SJSA1 (cell line): Measurements from ENCODE around the gene SMIM3. TPM values are rescaled to one million over a fixed set of nuclear protein-coding genes. Genes with fewer than 3 reads are reported as not detected.
A peak's percentile ranks its signal among the peaks of the same experiment; 100 is the strongest.

Source experiments
- DNase-seq, 2 experiments: peaks; one replicate each; pipeline ENCODE4 v3.0.0-alpha.2; 2015 to 2020; ENCODE audit warnings: low spot score in 2 of 2, low read depth in 1 of 2
- H3K27ac ChIP-seq: fragments of 250-450 bp; sonication (Bioruptor Pico); 2 replicates; pipeline ENCODE4 v1.5.1; 2020; ENCODE audit warnings: mild to moderate bottlenecking, moderate library complexity
- H3K27me3 ChIP-seq: fragments of 250-450 bp; sonication (Bioruptor Pico); replicated peaks from 2 replicates; pipeline ENCODE4 v1.5.1; 2020; ENCODE audit warnings: mild to moderate bottlenecking, moderate library complexity
- H3K36me3 ChIP-seq: fragments of 250-450 bp; sonication (Bioruptor Pico); 2 replicates; pipeline ENCODE4 v1.5.1; 2020; ENCODE audit warnings: mild to moderate bottlenecking
- H3K4me1 ChIP-seq: fragments of 250-450 bp; sonication (Bioruptor Pico); replicated peaks from 2 replicates; pipeline ENCODE4 v1.6.1; 2021; ENCODE audit warnings: mild to moderate bottlenecking
- H3K4me3 ChIP-seq: fragments of 250-450 bp; sonication (Bioruptor Pico); 2 replicates; pipeline ENCODE4 v1.5.1; 2020; ENCODE audit warnings: mild to moderate bottlenecking
- H3K9me3 ChIP-seq: fragments of 250-450 bp; sonication (Bioruptor Pico); replicated peaks from 2 replicates; pipeline ENCODE4 v1.5.1; 2020; ENCODE audit warnings: mild to moderate bottlenecking
- total RNA-seq: library from RNA; depleted of rRNA; stranded (reverse); fragments of >200 nt; shearing (Covaris generic); gene quantifications from 2 replicates; pipeline ENCODE4 v1.2.3, GENCODE V29; 2014

The SMIM3 gene
- total RNA-seq, 1 experiment from 2014 or later: 9.7 TPM

GRCh38 chr5:150778088-150778516 lies 455 bp upstream of the SMIM3 start:
- DNase-seq: peak in 1 of 2 experiments; percentile 61
- Histone ChIP-seq H3K36me3 (no peaks in the 10 kb centered on the region), H3K27me3 (no peaks in the 10 kb centered on the region), H3K4me3 (peak overlapping the region; percentile 47), H3K9me3 (no peaks in the 10 kb centered on the region), H3K4me1 (peaks cover 27% of the 10 kb centered on the region), H3K27ac (no peak overlapping the region)

- H3K27me3 ChIP-seq: no peaks in the 10 kb centered on the region
- no peaks in the 10 kb centered on the region for H3K9me3 ChIP-seq
- no peaks in the 10 kb centered on the region for H3K36me3 ChIP-seq
- peaks cover 21% of the 10 kb centered on the region for H3K4me1 ChIP-seq
- H3K27ac ChIP-seq: no peak overlapping the region
- DNase-seq: no peak
- peak overlapping the region; percentile 47 for H3K4me3 ChIP-seq
Measured at GRCh38 chr5:150779397-150780186, 1.0 kb downstream of the SMIM3 start.

- H3K4me3 ChIP-seq: no peak overlapping the region
- no peaks in the 10 kb centered on the region for H3K9me3 ChIP-seq
- H3K27ac ChIP-seq: no peak overlapping the region
- H3K27me3 ChIP-seq: no peaks in the 10 kb centered on the region
- H3K36me3 ChIP-seq: no peaks in the 10 kb centered on the region
- H3K4me1 ChIP-seq: peaks cover 21% of the 10 kb centered on the region
- DNase-seq: no peak
Measured at GRCh38 chr5:150780187-150780692, 1.7 kb downstream of the SMIM3 start.

GRCh38 chr5:150780816-150781221 lies 2.3 kb downstream of the SMIM3 start:
- H3K27ac ChIP-seq: no peak overlapping the region
- H3K4me1 ChIP-seq: peaks cover 21% of the 10 kb centered on the region
- DNase-seq: no peak

GRCh38 chr5:150781706-150782614 lies 3.4 kb downstream of the SMIM3 start:
- DNase-seq: no peak
- H3K27me3 ChIP-seq: no peaks in the 10 kb centered on the region
- no peaks in the 10 kb centered on the region for H3K9me3 ChIP-seq
- no peaks in the 10 kb centered on the region for H3K36me3 ChIP-seq
- no peak overlapping the region for H3K27ac ChIP-seq
- H3K4me1 ChIP-seq: peaks cover 21% of the 10 kb centered on the region
- no peak overlapping the region for H3K4me3 ChIP-seq

More at GRCh38 chr5:150780816-150781221, 2.3 kb downstream of the SMIM3 start:
- Histone ChIP-seq H3K4me3 (no peak overlapping the region), H3K9me3 (no peaks in the 10 kb centered on the region), H3K27me3 (no peaks in the 10 kb centered on the region), H3K36me3 (no peaks in the 10 kb centered on the region)

GRCh38 chr5:150782850-150783249 lies 4.3 kb downstream of the SMIM3 start:
- Histone ChIP-seq H3K27me3 (no peaks in the 10 kb centered on the region), H3K4me3 (no peak overlapping the region), H3K4me1 (peaks cover 17% of the 10 kb centered on the region), H3K27ac (no peak overlapping the region), H3K36me3 (no peaks in the 10 kb centered on the region), H3K9me3 (no peaks in the 10 kb centered on the region)
- no peak for DNase-seq

- Histone ChIP-seq H3K9me3 (no peaks in the 10 kb centered on the region), H3K36me3 (no peaks in the 10 kb centered on the region), H3K4me3 (no peak overlapping the region), H3K4me1 (peaks cover 11% of the 10 kb centered on the region), H3K27ac (no peak overlapping the region), H3K27me3 (no peaks in the 10 kb centered on the region)
- DNase-seq: no peak
Measured at GRCh38 chr5:150783422-150783928, 4.9 kb downstream of the SMIM3 start.

- H3K36me3 ChIP-seq: no peaks in the 10 kb centered on the region
- no peak overlapping the region for H3K27ac ChIP-seq
- H3K4me1 ChIP-seq: peaks cover 22% of the 10 kb centered on the region
- no peaks in the 10 kb centered on the region for H3K9me3 ChIP-seq
- H3K4me3 ChIP-seq: no peak overlapping the region
- DNase-seq: no peak
- H3K27me3 ChIP-seq: no peaks in the 10 kb centered on the region
Measured at GRCh38 chr5:150785950-150786349, 7.4 kb downstream of the SMIM3 start.

- peaks cover 23% of the 10 kb centered on the region for H3K4me1 ChIP-seq
- no peak overlapping the region for H3K4me3 ChIP-seq
- no peaks in the 10 kb centered on the region for H3K9me3 ChIP-seq
- DNase-seq: no peak
- H3K27ac ChIP-seq: no peak overlapping the region
- no peaks in the 10 kb centered on the region for H3K27me3 ChIP-seq
- no peaks in the 10 kb centered on the region for H3K36me3 ChIP-seq
Measured at GRCh38 chr5:150786876-150787275, 8.3 kb downstream of the SMIM3 start.

- Histone ChIP-seq H3K27me3 (no peaks in the 10 kb centered on the region), H3K27ac (no peak overlapping the region), H3K9me3 (no peaks in the 10 kb centered on the region), H3K4me3 (no peak overlapping the region), H3K36me3 (no peaks in the 10 kb centered on the region), H3K4me1 (peaks cover 23% of the 10 kb centered on the region)
- DNase-seq: no peak
Measured at GRCh38 chr5:150787656-150788055, 9.1 kb downstream of the SMIM3 start.

GRCh38 chr5:150788977-150789376 lies 10.4 kb downstream of the SMIM3 start:
- no peak for DNase-seq
- Histone ChIP-seq H3K27me3 (no peaks in the 10 kb centered on the region), H3K27ac (no peak overlapping the region), H3K9me3 (no peaks in the 10 kb centered on the region), H3K36me3 (no peaks in the 10 kb centered on the region), H3K4me3 (no peak overlapping the region), H3K4me1 (peaks cover 16% of the 10 kb centered on the region)

- no peak overlapping the region for H3K4me3 ChIP-seq
- H3K4me1 ChIP-seq: peaks cover 16% of the 10 kb centered on the region
- no peaks in the 10 kb centered on the region for H3K9me3 ChIP-seq
- H3K27me3 ChIP-seq: no peaks in the 10 kb centered on the region
- DNase-seq: no peak
- no peaks in the 10 kb centered on the region for H3K36me3 ChIP-seq
- H3K27ac ChIP-seq: peak overlapping the region; percentile 69; the same call in 1 of the 2 replicates
Measured at GRCh38 chr5:150789450-150789849, 10.9 kb downstream of the SMIM3 start.

GRCh38 chr5:150789943-150790611 lies 11.5 kb downstream of the SMIM3 start:
- no peak overlapping the region for H3K4me3 ChIP-seq

More at GRCh38 chr5:150789943-150790611, 11.5 kb downstream of the SMIM3 start:
- Histone ChIP-seq H3K27ac (peak overlapping the region; percentile 69), H3K9me3 (no peaks in the 10 kb centered on the region), H3K4me1 (peaks cover 16% of the 10 kb centered on the region), H3K36me3 (no peaks in the 10 kb centered on the region), H3K27me3 (no peaks in the 10 kb centered on the region)
- DNase-seq: peak; percentile 90 to 92
